ENCODE data around the gene LRWD1.

The LRWD1 gene

GRCh38 chr7:102431617-102432298, 33.0 kb upstream of the LRWD1 start:
- peak overlapping the region; percentile 72 for H3K4me3 ChIP-seq (ENCODE audit: low read depth, low read length)
- TF ChIP-seq CTCF (IDR thresholded peaks at IDR 0.05; ENCODE audit: insufficient read depth, low read depth, low read length, missing control alignments), result no peak
- peak; percentile 82 for DNase-seq (ENCODE audit: low read depth)

DNA sequence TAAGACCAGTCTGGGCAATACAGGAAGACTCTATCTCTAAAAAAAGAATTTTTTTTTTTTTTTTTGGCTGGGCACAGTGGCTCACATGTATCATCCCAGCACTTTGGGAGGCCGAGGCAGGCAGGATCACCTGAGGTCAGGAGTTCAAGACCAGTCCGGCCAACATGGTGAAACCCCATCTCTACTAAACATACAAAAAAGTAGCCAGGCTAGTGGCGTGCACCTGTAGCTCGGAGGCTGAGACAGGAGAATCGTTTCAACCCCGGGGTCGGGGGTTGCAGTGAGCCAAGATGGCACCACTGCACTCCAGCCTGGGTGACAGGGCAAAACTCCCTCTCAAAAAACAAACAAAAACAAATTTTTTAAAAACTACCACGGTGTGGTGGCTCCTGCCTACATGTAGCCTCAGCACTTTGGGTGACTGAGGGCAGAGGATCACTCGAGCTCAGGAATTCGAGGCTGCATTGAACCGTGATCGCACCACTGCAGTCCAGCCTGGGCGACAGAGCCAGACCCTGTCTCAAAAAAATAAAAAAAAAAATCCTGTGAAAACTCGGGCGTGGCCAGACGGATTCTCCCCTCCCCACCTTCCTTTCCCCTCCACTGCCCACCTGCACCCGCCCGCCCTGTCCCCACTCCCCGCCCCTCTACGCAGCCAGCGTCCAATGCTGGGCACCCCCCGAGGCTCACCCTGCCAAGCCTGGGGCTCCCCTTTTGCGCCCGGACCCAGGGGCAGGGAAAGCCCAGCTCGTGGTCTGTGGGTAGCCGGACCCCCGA, 32.2 kb upstream of the LRWD1 start:
- TF ChIP-seq CTCF (IDR thresholded peaks at IDR 0.05; ENCODE audit: insufficient read depth, low read depth, low read length, missing control alignments), result no peak
- DNase-seq (ENCODE audit: low read depth), result peak; percentile 68
- peak overlapping the region; percentile 72 for H3K4me3 ChIP-seq (ENCODE audit: low read depth, low read length)

- DNase-seq (ENCODE audit: low read depth), result peak; percentile 88
- peak within 1 kb of the TSS; percentile 88 for H3K4me3 ChIP-seq (ENCODE audit: low read depth, low read length)
- TF ChIP-seq CTCF (IDR thresholded peaks at IDR 0.05; ENCODE audit: insufficient read depth, low read depth, low read length, missing control alignments), result no peak
These were observed 31.4 kb upstream of the LRWD1 start, which contains the start of gene ORAI2 for GRCh38 chr7:102433219-102434038. TSS of gene ORAI2 (plus strand) at chr7:102433575. CDS start at chr7:102438957, 5,382 bp downstream.

GRCh38 chr7:102434039-102434486, 30.7 kb upstream of the LRWD1 start:
- TF ChIP-seq CTCF (IDR thresholded peaks at IDR 0.05; ENCODE audit: insufficient read depth, low read depth, low read length, missing control alignments), result no peak
- no peak for DNase-seq (ENCODE audit: low read depth)
- peak overlapping the region; percentile 88 for H3K4me3 ChIP-seq (ENCODE audit: low read depth, low read length)

DNA sequence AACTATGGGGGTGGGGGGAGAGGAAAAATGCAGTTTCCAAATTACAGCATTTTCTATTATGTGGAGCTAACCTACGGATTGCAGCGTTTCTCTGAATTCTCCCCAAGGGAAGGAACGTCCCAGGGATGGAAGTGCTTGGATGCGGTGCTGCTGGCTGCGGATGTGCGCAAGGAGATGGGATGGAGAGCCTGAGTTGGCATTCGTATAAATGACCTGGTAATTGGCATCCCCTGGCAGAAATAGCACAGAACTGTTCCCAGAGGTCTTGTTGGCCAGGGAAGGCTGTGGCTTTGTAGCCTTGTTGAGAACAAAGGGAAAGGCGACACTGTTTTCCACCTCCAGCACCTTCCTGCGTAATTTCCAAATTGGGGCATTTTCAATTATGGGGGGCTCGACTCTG, 28.7 kb upstream of the LRWD1 start:
- no peak overlapping the region for H3K4me3 ChIP-seq (ENCODE audit: low read depth, low read length)
- no peak for TF ChIP-seq CTCF (IDR thresholded peaks at IDR 0.05; ENCODE audit: insufficient read depth, low read depth, low read length, missing control alignments)

DNA sequence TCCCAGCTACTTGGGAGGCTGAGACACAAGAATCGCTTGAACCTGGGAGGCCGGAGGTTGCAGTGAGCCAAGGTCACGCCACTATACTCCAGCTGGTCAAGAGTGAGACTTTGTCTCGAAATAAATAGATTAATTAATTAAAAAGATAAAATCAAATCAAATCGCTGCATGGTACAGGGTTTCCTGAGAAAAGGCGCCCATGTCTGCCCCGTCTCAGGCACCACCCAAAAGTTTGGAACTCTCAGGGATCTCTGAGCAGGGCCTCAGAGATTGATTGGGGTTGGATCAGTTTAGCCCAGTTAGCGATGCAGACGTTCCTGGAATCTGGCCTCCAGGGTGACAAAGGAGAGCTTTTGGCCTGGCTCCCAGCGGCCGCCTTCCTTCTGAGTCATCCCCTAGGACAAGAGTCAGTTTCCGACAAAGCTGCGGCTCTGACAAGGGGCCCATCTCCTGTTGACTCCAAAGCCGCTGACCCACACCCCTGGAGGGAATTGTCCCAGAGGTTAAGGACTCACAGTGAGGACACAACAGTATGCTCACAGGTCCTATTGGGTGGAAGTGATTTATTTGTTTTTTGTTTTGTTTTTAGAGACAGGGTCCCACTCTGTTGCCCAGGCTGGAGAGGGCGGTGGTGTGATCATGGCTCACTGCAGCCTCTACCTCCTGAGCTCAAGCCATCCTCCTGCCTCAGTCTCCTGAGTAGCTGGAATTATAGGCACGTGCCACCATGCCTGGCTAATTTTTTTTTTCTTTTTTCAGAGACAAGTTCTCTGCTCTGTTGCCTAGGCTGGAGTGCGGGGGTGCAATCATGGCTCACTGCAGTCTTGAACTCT, 24.6 kb upstream of the LRWD1 start:
- no peak overlapping the region for H3K4me3 ChIP-seq (ENCODE audit: low read depth, low read length)
- no peak for TF ChIP-seq CTCF (IDR thresholded peaks at IDR 0.05; ENCODE audit: insufficient read depth, low read depth, low read length, missing control alignments)
- DNase-seq (ENCODE audit: low read depth), result no peak

More for the DNA sequence above, 28.7 kb upstream of the LRWD1 start:
- DNase-seq (ENCODE audit: low read depth), result no peak

Measured in GM12865 (cell line).